AG09309 (cell line): Measurements from ENCODE around the gene THSD8.

Experiments used
- DNase-seq: peaks from one replicate; pipeline ENCODE4 v3.0.0-alpha.2; 2010; ENCODE audit warnings: low read depth
- H3K4me3 ChIP-seq: 2 replicates; pipeline ENCODE4 v1.5.1; 2011; ENCODE audit warnings: mild to moderate bottlenecking, low read depth, low read length, moderate library complexity; ENCODE audit not compliant: control insufficient read depth
- CTCF ChIP-seq: IDR thresholded peaks from 2 replicates; pipeline ENCODE4 v1.5.1; 2011; ENCODE audit warnings: mild to moderate bottlenecking, low read depth, low read length, inconsistent platforms; ENCODE audit not compliant: insufficient read depth, control insufficient read depth; ENCODE audit errors: missing control alignments

Gene THSD8

GRCh38 chr19:12834566-12834943 lies 32.7 kb downstream of the THSD8 start, which contains the start of gene RTBDN:
Gene RTBDN (minus strand): TSS chr19:12834579. CDS start chr19:12829979, 4,600 bp downstream.
- no peak for TF ChIP-seq CTCF
- no peak for DNase-seq
- peak within 1 kb of the TSS; percentile 34 for H3K4me3 ChIP-seq

GRCh38 chr19:12834976-12835757 lies 33.3 kb downstream of the THSD8 start:
- TF ChIP-seq CTCF, result no peak
- H3K4me3 ChIP-seq, result no peak overlapping the region
- DNase-seq, result no peak

- no peak for DNase-seq
- no peak for TF ChIP-seq CTCF
- H3K4me3 ChIP-seq, result no peak overlapping the region
Observed at GRCh38 chr19:12836529-12836863, 34.6 kb downstream of the THSD8 start.

- TF ChIP-seq CTCF, result no peak
- no peak overlapping the region for H3K4me3 ChIP-seq
- no peak for DNase-seq
Observed at GRCh38 chr19:12837225-12837624, 35.4 kb downstream of the THSD8 start.

- TF ChIP-seq CTCF, result peak; percentile 28
- DNase-seq, result no peak
- peak within 1 kb of the TSS; percentile 11 for H3K4me3 ChIP-seq
Observed at GRCh38 chr19:12838182-12838885, 36.5 kb downstream of the THSD8 start, which contains the start of gene MAST1. Gene MAST1 (plus strand): TSS chr19:12838515. CDS start chr19:12838573, 58 bp downstream.

- no peak for TF ChIP-seq CTCF
- no peak overlapping the region for H3K4me3 ChIP-seq
- no peak for DNase-seq
Observed at GRCh38 chr19:12838886-12839756, 37.3 kb downstream of the THSD8 start.
